Esophagus squamous epithelium (tissue), 5 donors: ENCODE data around the gene TIAM2. TPM values are rescaled to one million over a fixed set of nuclear protein-coding genes. Genes with fewer than 3 reads are reported as not detected.

Experiments used
- DNase-seq: peaks from one replicate; lab custom pipeline; 2025; lab: John Stamatoyannopoulos, UW
- H3K27ac ChIP-seq, 4 donors: fragments of 200-600 bp; sonication (generic); one replicate each; pipeline ENCODE4 v1.5.1; 2016 to 2019; ENCODE audit warnings: mild to moderate bottlenecking in 1 of 4
- H3K27me3 ChIP-seq, 4 donors: fragments of 200-600 bp; sonication (generic); 1 replicate in 3 of 4; 2 replicates in 1 of 4; pipeline versions ENCODE4 v1.5.1 to v1.6.0; 2017 to 2021; ENCODE audit warnings: antibody characterized with exemption in 1 of 4
- H3K36me3 ChIP-seq, 3 donors: fragments of 200-600 bp; sonication (generic); one replicate each; pipeline ENCODE4 v1.5.1; 2016 to 2019
- H3K4me1 ChIP-seq, 3 donors: fragments of 200-600 bp; sonication (generic); one replicate each; pipeline ENCODE4 v1.5.1; 2017 to 2019
- H3K4me3 ChIP-seq, 4 donors: fragments of 200-600 bp; sonication (generic); 1 replicate in 3 of 4; 2 replicates in 1 of 4; pipeline ENCODE4 v1.5.1; 2016 to 2019; ENCODE audit warnings: mild to moderate bottlenecking in 2 of 4, moderate library complexity in 1 of 4
- H3K9me3 ChIP-seq, 3 donors: fragments of 200-600 bp; sonication (generic); one replicate each; pipeline ENCODE4 v1.5.1; 2016 to 2019
- CTCF ChIP-seq, 6 experiments: fragments of 450-650 bp in 4 of 6; fragments of 200-600 bp in 2 of 6; sonication (generic) in 2 of 6; IDR thresholded peaks; one replicate each; pipeline ENCODE4 v1.5.1; 2016 to 2019; ENCODE audit warnings: antibody characterized with exemption in 6 of 6, mild to moderate bottlenecking in 4 of 6, moderate library complexity in 4 of 6
- POLR2A ChIP-seq, 4 donors: fragments of 450-650 bp; IDR thresholded peaks; one replicate each; pipeline ENCODE4 v1.6.1; 2017; ENCODE audit warnings: antibody characterized with exemption in 4 of 4, mild to moderate bottlenecking in 4 of 4, moderate library complexity in 3 of 4
- WGBS, 2 donors: methylation state at CpG; one replicate each; pipeline ENCODE4 v1.1.5; 2018; 5-methylcytosine and 5-hydroxymethylcytosine counted together
- intact Hi-C: fragments of 100-400 bp; cut with DNase I; formaldehyde crosslinking; loops from one replicate; pipeline ENCODE4 v1.15.0; 2022
- total RNA-seq, 4 donors: library from RNA; depleted of rRNA; stranded (reverse); fragments of >200 nt; gene quantifications; one replicate each; pipeline ENCODE4 v1.1.0, GENCODE V29; 2016
- donor health status: DM: yes; HTN: yes; CAD: no.

TIAM2 gene
- total RNA-seq, 4 donors from 2014 or later = 2.3 to 10.3 (median 5.6) TPM

GRCh38 chr6:155107432-155108069 lies 112.4 kb downstream of the TIAM2 start:
- H3K27me3 ChIP-seq = no peaks in the 10 kb centered on the region
- no peak overlapping the region for H3K4me3 ChIP-seq
- H3K36me3 ChIP-seq = no peaks in the 10 kb centered on the region
- TF ChIP-seq POLR2A (IDR thresholded peaks at IDR 0.05) (no peak), CTCF (IDR thresholded peaks at IDR 0.05) (no peak)
- H3K9me3 ChIP-seq = no peaks in the 10 kb centered on the region
- 71 to 82% methylated on average over 7 of the region's 7 CpGs for WGBS, 2 donors
- DNase-seq = no peak
- no peaks in the 10 kb centered on the region for H3K4me1 ChIP-seq
- intact Hi-C loops = no loop called here
- H3K27ac ChIP-seq = no peak overlapping the region

GRCh38 chr6:155108070-155108820 lies 113.1 kb downstream of the TIAM2 start:
- no peaks in the 10 kb centered on the region for H3K4me1 ChIP-seq
- H3K4me3 ChIP-seq = no peak overlapping the region
- DNase-seq = no peak
- H3K36me3 ChIP-seq = no peaks in the 10 kb centered on the region
- H3K27me3 ChIP-seq = no peaks in the 10 kb centered on the region
- no peaks in the 10 kb centered on the region for H3K9me3 ChIP-seq
- intact Hi-C loops = no loop called here
- 72 to 81% methylated on average over 11 of the region's 11 CpGs for WGBS, 2 donors
- TF ChIP-seq CTCF (IDR thresholded peaks at IDR 0.05) (no peak), POLR2A (IDR thresholded peaks at IDR 0.05) (no peak)
- H3K27ac ChIP-seq = no peak overlapping the region

- Histone ChIP-seq H3K36me3 (no peaks in the 10 kb centered on the region), H3K27me3 (no peaks in the 10 kb centered on the region), H3K9me3 (no peaks in the 10 kb centered on the region), H3K4me3 (no peak overlapping the region), H3K4me1 (no peaks in the 10 kb centered on the region), H3K27ac (no peak overlapping the region)
- WGBS, 2 donors = 90 to 96% methylated on average over 2 of the region's 2 CpGs
- intact Hi-C loops = no loop called here
- DNase-seq = no peak
- no peak for TF ChIP-seq CTCF (IDR thresholded peaks at IDR 0.05)
- no peak for TF ChIP-seq POLR2A (IDR thresholded peaks at IDR 0.05)
These were observed 115.6 kb downstream of the TIAM2 start for GRCh38 chr6:155110721-155111120.

GRCh38 chr6:155112757-155113156 lies 117.6 kb downstream of the TIAM2 start:
- WGBS, 2 donors = 79 to 93% methylated on average over 7 of the region's 7 CpGs
- H3K27me3 ChIP-seq = no peaks in the 10 kb centered on the region
- no peaks in the 10 kb centered on the region for H3K9me3 ChIP-seq

More at GRCh38 chr6:155112757-155113156, 117.6 kb downstream of the TIAM2 start:
- H3K36me3 ChIP-seq = no peaks in the 10 kb centered on the region
- intact Hi-C loops = no loop called here
- TF ChIP-seq POLR2A (IDR thresholded peaks at IDR 0.05) (no peak), CTCF (IDR thresholded peaks at IDR 0.05) (no peak)
- no peak for DNase-seq
- no peaks in the 10 kb centered on the region for H3K4me1 ChIP-seq
- no peak overlapping the region for H3K27ac ChIP-seq
- H3K4me3 ChIP-seq = no peak overlapping the region
